HG02981 (cell line): ENCODE measurements around the gene RPL28.
"Not testable (repeated sequence)": the region's sequence is repeated elsewhere in the genome, so short reads cannot be mapped to it uniquely, and the experiment has no call there.

ENCODE experiments used
- ATAC-seq: cut with Tn5 transposase; IDR thresholded peaks from one replicate; pipeline ENCODE4 v1.9.1; 2021; ENCODE audit warnings: mild to moderate bottlenecking, moderate library complexity; ENCODE audit not compliant: unreplicated experiment

RPL28 gene

DNA sequence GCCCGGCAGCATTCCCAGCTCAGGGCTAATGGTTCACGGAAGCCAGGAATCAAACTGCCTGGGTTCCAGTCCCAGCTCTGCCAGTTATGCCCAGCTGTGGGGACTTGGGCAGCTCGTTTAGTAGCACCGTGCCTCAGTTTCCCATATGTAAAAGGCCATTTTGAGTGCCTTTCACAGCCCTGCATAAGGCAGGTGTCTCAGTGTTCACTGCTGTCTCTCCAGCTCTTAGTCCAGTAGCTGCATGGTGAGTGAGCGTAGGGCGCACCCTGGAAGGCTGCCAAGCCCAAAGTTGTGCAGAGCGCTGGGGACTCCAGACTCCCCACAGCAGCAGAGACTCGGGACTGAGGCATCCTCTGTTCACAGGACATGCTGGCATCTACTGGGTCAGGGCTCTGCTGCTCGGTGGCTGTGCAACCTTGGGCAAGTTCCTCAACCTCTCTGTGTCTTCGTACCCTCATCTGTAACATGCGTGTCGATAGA is 5.5 kb downstream of the RPL28 start:
- no peak for ATAC-seq

DNA sequence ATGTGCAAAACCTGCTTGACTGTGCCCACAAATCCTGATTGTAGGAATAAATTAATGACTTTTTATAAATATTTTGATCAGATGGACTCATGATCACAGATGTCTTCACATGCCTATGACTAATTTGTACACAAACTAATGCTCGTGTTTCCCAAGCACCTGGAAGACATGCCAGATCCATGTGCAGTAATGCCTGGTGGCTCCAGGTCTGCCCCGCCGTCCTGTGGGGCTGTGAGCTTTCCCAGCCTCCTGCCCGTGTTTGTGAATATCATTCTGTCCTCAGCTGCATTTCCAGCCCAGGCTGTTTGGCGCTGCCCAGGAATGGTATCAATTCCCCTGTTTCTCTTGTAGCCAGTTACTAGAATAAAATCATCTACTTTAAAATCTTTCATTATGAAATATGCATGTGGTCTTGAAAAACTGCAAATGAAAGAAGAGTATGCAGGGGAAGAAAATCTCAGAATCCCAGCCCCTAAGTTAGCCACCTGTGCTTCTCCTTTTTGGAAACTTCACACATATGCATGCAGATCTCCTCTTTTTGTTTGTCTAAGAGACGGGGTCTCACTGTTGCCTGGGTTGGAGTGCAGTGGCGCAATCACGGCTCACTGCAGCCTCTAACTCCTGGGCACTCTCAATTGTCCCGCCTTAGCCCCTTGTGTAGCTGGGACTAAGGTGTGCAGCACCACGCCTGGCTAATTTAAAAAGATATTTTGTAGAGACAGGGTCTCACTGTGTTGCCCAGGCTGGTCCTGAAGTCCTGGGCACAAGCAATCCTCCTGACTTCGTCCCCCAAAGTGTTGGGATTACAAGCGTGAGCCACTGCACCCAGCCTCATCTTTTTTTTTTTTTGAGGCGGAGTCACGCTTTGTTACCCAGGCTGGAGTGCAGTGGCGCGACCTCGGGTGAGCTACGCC is 6.2 kb downstream of the RPL28 start:
- ATAC-seq = no peak

DNA sequence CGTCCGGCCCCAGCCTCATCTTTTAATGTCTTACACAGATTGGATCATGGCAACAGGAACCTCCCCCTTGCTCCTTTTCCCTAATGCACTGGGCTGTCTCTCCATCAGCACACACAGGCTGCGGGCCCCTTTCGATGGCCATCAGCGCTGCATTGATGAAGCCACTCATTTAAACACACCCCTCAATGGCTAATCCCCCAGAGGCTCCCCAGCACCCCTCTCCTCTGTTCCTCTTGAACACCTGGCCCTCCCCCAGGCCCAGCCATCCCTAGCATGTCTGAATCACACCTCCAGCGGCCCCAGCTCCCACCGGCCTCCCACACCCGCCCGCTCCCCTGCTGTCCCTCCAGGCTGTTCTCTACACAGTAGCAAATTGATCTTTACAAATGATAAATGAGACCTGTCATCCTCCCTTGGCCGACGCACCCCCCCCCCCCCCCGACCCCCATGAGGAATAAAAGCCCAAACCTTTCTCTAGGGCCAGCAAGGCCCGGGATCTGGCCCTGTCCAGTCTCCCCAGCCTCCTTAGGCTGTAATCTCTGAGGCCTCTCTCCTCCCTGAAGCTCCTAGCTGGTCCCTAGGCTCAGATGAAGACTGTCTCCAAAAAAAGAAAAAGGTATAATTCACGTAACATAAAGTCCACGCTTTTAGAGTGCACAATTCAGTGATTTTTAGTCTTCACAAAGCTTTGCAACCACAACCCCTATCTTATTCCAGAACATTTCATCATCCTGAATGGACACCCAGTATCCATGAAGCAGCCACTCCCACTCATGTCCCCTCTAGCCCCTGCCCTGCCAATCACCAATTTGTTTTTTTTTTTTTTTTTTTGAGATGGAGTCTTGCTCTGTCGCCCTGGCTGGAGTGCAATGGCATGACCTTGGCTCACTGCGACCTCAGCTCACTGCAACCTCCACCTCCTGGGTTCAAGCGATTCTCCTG is 7.4 kb downstream of the RPL28 start:
- no peak for ATAC-seq

DNA sequence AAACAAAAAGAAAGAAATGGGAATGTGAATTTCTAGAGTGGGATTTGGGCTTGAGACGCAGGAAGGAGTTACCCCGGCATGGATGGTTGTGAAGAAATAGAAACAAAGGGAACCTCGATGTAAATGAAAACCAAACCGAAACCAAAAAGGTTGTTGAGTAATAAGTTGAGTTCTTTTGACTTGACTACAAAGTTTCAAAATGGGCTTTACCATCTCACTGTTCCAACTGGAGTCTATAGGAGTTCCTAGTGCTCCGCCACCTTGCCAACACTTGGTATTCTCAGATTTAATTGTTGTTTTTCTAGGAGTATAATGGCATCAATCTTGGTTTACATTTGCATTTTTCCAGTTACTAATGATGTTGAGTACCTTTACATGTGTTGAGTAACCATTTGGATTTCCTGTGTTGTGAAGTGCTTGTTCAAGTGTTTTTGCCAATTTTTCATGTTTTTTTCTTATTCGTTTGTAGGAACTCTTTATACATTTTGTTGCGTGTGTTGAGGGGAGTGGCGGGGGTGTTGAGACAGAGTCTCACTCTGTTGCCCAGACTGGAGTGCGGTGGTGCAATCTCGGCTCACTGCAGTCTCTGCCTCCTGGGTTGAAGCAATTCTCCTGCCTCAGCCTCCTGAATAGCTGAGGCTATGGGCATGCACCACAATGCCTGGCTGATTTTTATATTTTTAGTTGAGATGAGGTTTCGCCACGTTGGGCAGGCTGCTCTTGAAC is 12.6 kb downstream of the RPL28 start:
- no peak for ATAC-seq

DNA sequence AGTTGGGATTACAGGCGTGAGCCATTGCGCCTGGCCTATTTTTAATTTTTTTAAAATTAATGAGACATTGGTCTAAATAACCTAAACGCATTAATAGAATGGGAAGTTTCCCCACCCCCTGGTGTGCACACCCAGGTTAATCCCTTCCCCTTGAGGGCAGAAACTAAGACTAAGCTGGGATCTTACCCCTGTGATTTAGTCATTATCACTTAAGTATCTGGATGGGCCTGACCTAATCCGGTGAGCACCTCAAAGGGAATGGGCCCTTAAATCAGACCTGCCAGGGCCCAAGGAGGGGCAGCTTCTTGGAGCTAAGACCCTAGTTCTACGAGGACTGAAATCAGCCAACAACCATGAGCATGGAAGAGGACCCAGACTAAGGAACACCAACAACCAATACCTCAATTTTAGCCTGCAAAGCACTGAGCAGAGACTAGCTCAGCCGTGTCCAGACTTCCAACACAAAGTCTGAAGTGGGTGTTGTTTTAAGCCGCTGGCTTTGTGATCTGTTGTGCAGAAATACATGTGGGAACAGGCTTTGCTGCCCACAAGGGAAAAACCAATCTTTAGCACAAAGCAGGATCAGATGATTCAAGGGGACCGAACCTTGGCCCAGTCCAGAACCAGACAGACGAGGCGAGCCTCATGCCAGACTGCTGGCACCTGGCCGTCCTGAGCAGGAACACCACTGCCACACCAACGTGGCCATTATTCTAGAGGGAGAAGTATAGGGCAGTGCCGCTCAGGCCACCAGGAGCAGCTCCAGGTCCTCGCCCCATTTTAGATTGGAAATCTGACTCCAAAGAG is 14.8 kb downstream of the RPL28 start:
- no peak for ATAC-seq

DNA sequence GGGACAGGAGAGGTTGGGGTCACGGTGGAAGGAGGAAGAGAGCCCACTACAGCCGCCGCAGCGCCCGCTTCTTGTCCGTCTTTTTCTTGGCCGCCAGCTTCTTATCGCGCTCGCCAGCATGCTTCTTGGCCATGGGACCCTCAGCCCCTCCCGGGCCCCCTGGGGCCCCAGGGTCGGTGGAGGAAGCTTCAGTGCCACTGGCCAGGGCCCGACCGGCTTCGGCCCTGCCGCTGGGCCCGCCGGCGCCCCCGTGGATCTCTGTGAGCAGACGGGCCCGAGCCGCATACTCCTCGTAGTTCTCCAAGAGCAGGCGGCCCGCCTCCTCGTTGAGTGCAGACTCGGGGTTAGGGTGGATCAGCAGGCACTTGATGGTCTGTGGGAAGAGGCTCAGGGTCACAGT is 15.7 kb downstream of the RPL28 start:
- ATAC-seq = not testable (repeated sequence)

DNA sequence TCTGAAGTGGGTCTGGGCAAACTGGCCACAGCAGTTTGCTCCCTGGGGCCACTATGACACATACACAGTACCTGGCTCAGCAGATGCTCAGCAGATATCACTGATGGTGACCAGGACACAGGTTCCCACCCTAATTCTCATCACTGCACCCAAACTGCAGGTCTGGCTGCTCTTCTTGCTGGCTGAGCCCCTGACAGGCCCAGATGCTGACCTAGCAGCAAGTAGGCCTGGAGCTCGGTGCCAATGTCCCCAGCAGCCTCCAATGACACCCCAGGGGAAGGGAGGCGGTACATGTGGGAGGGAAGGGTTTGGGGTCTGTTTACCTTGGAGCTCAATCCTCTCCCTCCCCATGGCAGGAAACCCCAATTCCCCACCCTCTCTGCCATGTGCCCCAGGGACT is 16.8 kb downstream of the RPL28 start:
- no peak for ATAC-seq

DNA sequence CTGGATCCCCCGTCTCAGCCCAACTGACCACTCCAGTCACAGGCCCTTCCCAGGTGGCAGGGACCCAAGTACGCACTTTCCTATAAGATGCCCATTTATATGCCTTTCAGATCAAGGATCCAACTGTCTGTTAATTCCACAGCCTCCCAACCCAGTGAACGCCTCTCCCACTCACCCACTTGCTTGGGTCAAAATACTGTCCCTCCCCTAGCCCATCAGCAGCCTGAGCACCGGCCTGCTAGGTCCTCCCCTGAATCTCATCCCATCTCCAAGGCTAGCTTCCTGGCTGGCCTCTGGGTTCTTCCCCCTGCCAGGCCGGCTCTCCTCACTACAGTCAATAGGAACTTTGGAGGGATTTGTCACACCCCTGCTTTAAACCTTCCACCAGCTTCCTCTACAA is 19.9 kb downstream of the RPL28 start:
- ATAC-seq = no peak

DNA sequence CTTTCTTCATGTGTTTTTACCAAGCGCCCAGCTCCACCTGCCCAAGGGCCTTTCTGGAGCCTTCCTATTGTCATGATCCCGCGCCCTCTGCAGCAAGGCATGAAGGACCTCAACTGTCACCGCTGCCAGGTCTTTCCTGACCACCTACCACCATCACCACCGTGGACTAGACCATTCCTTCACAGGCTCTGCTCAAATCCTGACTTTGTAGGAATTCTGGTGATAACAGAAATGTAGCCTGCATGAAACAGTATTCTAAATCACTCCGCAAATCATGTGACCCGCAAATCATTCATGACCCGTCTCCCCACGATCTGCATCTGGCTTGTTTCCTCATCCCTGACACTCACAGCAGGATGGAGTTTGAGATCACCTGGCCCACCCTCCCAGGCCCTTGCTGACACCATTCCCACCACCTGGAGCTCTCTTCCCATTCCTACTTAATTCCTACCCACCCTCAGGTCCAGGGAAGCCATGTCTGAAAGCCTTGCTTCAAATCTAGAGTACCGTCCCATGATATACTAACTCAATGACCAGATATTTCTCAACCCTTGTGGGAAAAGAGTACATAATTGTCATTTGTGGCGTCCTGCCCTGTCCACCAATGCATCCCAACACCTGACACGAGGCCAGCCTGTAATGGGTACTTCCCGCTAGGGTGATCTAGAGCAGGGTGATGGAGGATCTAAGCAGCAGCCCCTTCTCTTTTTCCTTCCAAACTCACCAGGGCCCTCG is 20.5 kb downstream of the RPL28 start:
- ATAC-seq = no peak

DNA sequence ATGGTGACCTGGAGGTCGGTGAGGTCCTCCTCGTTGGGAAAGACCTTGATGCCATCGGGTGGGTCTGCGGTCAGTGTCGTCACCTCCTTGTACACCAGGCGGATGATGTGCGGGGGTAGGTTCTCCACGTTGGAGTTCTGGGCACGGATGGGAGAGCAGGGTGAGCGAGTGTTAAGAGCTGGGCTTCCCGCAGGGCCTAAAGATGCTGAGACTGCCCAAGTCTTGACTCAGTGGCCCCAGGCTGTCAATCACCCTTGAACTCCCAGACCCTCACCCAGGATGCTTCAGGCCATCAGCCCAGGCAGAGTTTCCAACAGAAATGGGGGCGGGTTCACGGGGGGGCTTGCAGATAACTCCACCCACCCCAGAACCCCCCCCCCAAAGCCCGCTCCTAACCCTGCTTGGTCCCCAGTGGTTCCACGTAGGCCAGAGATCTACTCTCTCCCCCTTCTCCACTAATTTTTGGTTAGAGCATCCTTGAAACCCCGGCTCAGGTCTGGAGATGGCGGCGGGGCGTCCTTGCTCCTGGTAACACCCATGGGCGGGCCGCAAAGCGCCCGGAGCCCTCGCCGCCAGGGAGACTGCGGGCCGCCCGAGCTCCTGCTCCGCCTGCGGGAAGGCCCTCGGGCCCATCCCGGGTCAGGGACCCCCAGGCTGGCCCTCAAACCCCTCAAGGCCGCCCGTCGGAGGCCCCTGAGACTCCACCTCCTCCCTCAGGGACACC is 21.3 kb downstream of the RPL28 start:
- peak; percentile 11 for ATAC-seq

DNA sequence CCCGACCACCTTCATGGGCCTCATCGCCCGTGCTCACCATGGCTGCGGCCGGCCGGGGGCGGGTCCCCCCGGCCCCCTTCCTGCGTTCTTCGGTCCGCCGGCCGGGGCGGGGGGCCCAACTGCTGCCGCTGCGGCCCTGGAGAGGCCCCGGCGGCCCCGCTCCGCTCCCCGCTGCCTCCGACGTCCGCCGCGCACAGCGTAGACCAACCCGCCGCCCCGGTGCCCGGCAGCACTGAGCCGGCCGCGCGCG is 21.7 kb downstream of the RPL28 start, which contains the start of gene UBE2S:
UBE2S (minus strand) TSS at position 239 of the 250 bp plus-strand sequence; CDS start at position 40, 199 bp downstream.
- ATAC-seq = not testable (repeated sequence)

DNA sequence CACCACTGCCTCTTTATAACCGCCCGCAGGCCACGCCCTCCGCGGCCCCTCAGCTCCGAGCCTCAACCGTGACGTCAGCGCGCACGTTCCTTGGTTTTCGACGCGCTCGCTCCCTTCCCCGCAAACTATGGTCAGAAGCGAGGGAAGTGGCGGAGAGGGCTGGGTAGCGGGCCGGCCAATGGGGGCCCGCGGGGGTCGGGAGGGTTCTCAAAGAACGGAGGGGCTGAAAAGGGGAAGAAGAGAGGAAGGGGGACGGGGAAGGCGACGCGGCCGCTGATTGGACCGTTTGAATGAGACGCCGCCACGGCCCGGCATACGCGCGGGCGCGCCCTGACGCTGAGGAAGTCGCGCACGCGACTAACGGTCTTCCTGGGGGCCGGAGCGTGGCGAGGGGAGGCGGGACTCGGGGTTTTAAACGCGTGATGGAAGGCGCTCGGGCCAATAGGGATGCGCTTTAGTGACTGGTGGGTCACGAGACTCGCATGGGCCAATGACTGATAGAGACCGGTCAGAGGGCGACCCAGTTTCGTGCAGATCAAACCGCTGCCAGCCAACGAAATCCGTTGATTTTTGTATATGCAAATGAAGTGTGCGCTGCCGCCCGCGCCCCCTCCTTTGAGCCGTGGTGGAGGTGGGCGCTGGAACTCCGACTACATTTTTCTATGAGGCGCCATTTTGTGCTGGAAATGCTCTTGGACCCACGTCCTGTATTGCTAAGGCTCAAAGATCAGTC is 22.2 kb downstream of the RPL28 start:
- peak; percentile 84 for ATAC-seq

DNA sequence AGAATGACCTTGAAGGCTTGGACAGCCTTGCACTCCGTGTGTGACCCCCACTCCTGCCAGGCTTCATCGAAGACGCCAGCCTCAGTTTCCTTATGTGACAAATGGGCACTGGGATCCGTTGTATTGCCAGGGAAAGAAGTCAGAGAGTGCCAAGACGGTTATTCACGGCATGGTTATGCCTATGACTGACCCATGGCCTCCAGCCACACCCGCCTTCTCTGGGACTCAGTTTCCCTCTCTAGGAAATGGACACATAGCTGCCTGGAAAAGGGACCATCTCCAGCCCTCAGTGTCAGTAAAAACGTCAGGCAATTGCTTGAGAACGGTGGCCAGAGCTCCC is 22.8 kb downstream of the RPL28 start:
- ATAC-seq = no peak

DNA sequence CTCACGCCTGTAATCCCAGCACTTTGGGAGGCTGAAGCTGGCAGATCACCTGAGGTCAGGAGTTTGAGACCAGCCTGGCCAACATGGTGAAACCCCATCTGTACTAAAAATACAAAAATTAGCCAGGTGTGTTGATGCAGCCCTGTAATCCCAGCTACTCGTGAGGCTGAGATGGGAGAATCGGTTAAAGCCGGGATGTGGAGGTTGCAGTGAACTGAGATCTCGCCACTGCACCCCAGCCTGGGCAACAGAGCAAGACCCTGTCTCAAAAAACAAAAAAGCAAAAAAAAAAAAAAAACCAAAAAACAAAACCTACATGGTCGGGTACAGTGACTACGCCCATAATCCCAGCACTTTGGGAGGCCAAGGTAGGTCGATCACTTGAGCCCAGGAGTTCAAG is 23.4 kb downstream of the RPL28 start:
- not testable (repeated sequence) for ATAC-seq

DNA sequence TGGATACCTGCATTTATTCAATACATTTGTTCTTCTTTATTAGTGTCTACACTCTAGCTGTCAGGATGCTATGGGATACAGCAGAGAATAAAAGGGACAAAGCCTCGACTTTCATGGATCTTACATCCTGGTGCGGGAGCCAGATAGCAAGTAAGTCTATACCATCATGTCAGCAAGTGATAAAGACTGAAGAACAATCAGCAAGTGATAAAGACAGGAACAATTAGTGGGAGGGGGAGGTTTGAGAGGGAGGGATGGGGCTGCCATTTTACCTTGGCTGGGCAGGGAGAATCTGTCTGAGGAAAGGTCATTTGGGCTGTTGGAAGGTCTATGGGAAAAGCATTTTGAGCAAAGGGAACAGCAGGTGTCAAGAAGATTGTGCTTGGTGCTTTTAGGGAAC is 24.4 kb downstream of the RPL28 start:
- no peak for ATAC-seq

DNA sequence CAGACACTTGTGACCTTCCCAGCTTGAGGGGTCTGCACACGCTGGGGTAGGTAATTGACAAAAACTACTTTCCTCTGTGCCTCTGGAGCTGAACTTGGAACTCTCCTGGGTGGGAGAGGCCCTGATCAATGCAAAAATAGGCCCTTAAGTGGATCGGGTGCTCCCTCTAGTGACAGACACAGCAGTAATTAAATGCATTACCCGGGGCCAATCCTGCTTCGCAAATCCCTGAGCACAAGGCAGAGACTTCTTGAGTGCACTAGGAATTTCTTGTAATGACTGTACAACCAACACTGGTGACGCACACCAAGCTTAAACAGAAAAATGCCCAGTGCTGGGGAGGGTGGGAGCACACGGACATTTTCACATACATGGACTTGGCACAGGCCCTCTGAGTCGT is 32.5 kb downstream of the RPL28 start:
- no peak for ATAC-seq

DNA sequence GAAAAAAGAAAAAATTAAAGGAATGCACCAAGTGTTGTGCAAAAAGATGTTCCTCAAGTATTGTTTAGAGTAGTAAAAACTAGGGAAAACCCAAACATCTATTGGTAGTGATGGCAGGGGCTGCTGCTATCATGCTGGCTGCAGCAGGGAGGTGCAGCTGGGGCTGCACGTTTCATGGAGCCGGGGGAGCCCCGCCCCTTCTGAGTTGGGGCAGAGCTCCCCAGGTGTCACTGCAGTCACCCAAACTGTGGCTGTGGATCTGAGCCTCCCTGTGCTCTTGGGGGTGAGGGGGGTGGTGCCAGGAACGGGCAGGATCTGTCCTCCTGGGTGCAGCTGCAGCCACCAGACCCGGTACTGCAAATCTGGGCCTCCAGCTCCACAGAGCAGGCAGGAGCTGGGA is 33.4 kb downstream of the RPL28 start:
- ATAC-seq = no peak

DNA sequence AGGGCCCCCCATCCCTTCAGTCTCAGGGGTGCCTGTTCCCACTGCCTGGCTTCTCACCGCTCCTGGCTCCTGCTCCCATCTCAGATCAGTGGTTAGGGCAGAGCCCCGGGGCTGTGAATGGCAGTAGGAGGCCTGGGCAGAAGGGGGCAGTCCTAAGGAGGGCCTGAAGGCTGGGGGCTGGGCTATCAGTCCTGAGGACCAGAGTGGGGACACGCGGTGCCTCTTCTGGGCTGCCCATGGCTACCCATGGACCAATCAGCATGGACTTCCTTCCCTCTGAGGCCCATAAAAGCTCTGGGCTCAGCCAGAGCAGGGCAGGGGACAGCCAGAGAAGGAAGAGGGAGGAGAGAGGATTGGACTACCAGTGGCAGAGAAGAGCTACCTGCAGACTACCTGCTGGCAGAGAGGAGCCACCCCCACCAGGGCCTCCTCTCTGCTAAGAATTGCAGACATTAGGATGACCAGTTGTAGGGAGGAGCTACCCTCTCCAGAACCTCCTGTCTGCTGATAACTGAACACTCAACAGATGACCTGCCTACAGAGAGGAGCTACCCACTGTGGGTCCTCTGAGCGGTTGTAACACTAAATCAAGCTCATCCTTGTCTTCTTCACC is 34.0 kb downstream of the RPL28 start:
- ATAC-seq = no peak
